ENCODE measurements around the gene FOXRED1. TPM values are rescaled to one million over a fixed set of nuclear protein-coding genes. Genes with fewer than 3 reads are reported as not detected.

Gene FOXRED1
- total RNA-seq, 1 donor from 2014 or later = 60.9 TPM

GRCh38 chr11:126226334-126227084 lies 42.4 kb upstream of the FOXRED1 start:
- peaks cover 2% of the 10 kb centered on the region for H3K9me3 Mint-ChIP-seq (ENCODE audit: unreplicated experiment)
- no peaks in the 10 kb centered on the region for H3K36me3 Mint-ChIP-seq (ENCODE audit: unreplicated experiment)
- peaks cover 2% of the 10 kb centered on the region for H3K4me1 Mint-ChIP-seq (ENCODE audit: low read depth, unreplicated experiment)
- H3K27ac Mint-ChIP-seq (ENCODE audit: unreplicated experiment) = no peak overlapping the region
- peaks cover 3% of the 10 kb centered on the region for H3K27me3 Mint-ChIP-seq (ENCODE audit: unreplicated experiment)
- TF ChIP-seq CTCF (IDR thresholded peaks at IDR 0.05; ENCODE audit: partially characterized antibody, unreplicated experiment) = no peak
- no peak for DNase-seq
- H3K4me3 Mint-ChIP-seq (ENCODE audit: unreplicated experiment) = no peak overlapping the region

GRCh38 chr11:126229858-126230540 lies 39.0 kb upstream of the FOXRED1 start:
- Mint-ChIP-seq H3K9me3 (ENCODE audit: unreplicated experiment) (peaks cover 2% of the 10 kb centered on the region), H3K4me3 (ENCODE audit: unreplicated experiment) (no peak overlapping the region), H3K36me3 (ENCODE audit: unreplicated experiment) (no peaks in the 10 kb centered on the region), H3K27ac (ENCODE audit: unreplicated experiment) (no peak overlapping the region), H3K4me1 (ENCODE audit: low read depth, unreplicated experiment) (no peaks in the 10 kb centered on the region), H3K27me3 (ENCODE audit: unreplicated experiment) (peaks cover 3% of the 10 kb centered on the region)
- TF ChIP-seq CTCF (IDR thresholded peaks at IDR 0.05; ENCODE audit: partially characterized antibody, unreplicated experiment) = no peak
- no peak for DNase-seq

GRCh38 chr11:126231725-126232459 lies 37.1 kb upstream of the FOXRED1 start:
- H3K36me3 Mint-ChIP-seq (ENCODE audit: unreplicated experiment) = no peaks in the 10 kb centered on the region
- no peak overlapping the region for H3K27ac Mint-ChIP-seq (ENCODE audit: unreplicated experiment)
- DNase-seq = no peak
- no peaks in the 10 kb centered on the region for H3K4me1 Mint-ChIP-seq (ENCODE audit: low read depth, unreplicated experiment)
- no peak for TF ChIP-seq CTCF (IDR thresholded peaks at IDR 0.05; ENCODE audit: partially characterized antibody, unreplicated experiment)
- H3K4me3 Mint-ChIP-seq (ENCODE audit: unreplicated experiment) = no peak overlapping the region
- no peaks in the 10 kb centered on the region for H3K27me3 Mint-ChIP-seq (ENCODE audit: unreplicated experiment)
- H3K9me3 Mint-ChIP-seq (ENCODE audit: unreplicated experiment) = peaks cover 2% of the 10 kb centered on the region

GRCh38 chr11:126232683-126233082 lies 36.3 kb upstream of the FOXRED1 start:
- TF ChIP-seq CTCF (IDR thresholded peaks at IDR 0.05; ENCODE audit: partially characterized antibody, unreplicated experiment) = no peak
- no peaks in the 10 kb centered on the region for H3K4me1 Mint-ChIP-seq (ENCODE audit: low read depth, unreplicated experiment)
- H3K27ac Mint-ChIP-seq (ENCODE audit: unreplicated experiment) = no peak overlapping the region
- no peaks in the 10 kb centered on the region for H3K9me3 Mint-ChIP-seq (ENCODE audit: unreplicated experiment)
- H3K4me3 Mint-ChIP-seq (ENCODE audit: unreplicated experiment) = no peak overlapping the region
- DNase-seq = no peak
- no peaks in the 10 kb centered on the region for H3K27me3 Mint-ChIP-seq (ENCODE audit: unreplicated experiment)
- H3K36me3 Mint-ChIP-seq (ENCODE audit: unreplicated experiment) = no peaks in the 10 kb centered on the region

Measured in glutamatergic neuron (in vitro differentiated cells).